Measurements from ENCODE around the gene SLIRP.
A peak's percentile ranks its signal among the peaks of the same experiment; 100 is the strongest.

- TF ChIP-seq, protein P1, sequence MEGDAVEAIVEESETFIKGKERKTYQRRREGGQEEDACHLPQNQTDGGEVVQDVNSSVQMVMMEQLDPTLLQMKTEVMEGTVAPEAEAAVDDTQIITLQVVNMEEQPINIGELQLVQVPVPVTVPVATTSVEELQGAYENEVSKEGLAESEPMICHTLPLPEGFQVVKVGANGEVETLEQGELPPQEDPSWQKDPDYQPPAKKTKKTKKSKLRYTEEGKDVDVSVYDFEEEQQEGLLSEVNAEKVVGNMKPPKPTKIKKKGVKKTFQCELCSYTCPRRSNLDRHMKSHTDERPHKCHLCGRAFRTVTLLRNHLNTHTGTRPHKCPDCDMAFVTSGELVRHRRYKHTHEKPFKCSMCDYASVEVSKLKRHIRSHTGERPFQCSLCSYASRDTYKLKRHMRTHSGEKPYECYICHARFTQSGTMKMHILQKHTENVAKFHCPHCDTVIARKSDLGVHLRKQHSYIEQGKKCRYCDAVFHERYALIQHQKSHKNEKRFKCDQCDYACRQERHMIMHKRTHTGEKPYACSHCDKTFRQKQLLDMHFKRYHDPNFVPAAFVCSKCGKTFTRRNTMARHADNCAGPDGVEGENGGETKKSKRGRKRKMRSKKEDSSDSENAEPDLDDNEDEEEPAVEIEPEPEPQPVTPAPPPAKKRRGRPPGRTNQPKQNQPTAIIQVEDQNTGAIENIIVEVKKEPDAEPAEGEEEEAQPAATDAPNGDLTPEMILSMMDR (IDR thresholded peaks at IDR 0.05), result peak in 1 of 7 experiments; percentile 22
- TF ChIP-seq POLR2A (IDR thresholded peaks at IDR 0.05), result no peak
- peak; percentile 82 to 94 (median 83) for TF ChIP-seq POLR2AphosphoS5 (IDR thresholded peaks at IDR 0.05)
- TF ChIP-seq EP300 (IDR thresholded peaks at IDR 0.05), result no peak
Measured at GRCh38 chr14:77707724-77708408, at the start of gene SLIRP, which contains the start of gene ALKBH1.
